Epithelial cell of proximal tubule (primary cell): ENCODE measurements around the gene TMEM167A. TPM values are rescaled to one million over a fixed set of nuclear protein-coding genes. Genes with fewer than 3 reads are reported as not detected.

Experiments used
- DNase-seq: peaks from one replicate; pipeline ENCODE4 v3.0.0-alpha.2; 2011; ENCODE audit warnings: low read depth
- H3K4me3 ChIP-seq: 2 replicates; pipeline ENCODE4 v1.5.1; 2011; ENCODE audit warnings: low read depth, mild to moderate bottlenecking, low read length
- CTCF ChIP-seq: conservative IDR thresholded peaks from 2 replicates; pipeline ENCODE4 v1.5.1; 2012; ENCODE audit warnings: low read depth, mild to moderate bottlenecking, low read length
- total RNA-seq: library from RNA; depleted of rRNA; stranded (reverse); fragments of >200 nt; gene quantifications from 2 replicates; pipeline ENCODE4 v1.2.3, GENCODE V29; 2015

TMEM167A gene
- total RNA-seq, 1 donor from 2014 or later = 42.1 TPM

GRCh38 chr5:83092619-83093018 is 15.4 kb upstream of the TMEM167A start:
- TF ChIP-seq CTCF = no peak
- H3K4me3 ChIP-seq = no peak overlapping the region
- no peak for DNase-seq

- no peak overlapping the region for H3K4me3 ChIP-seq
- no peak for TF ChIP-seq CTCF
- no peak for DNase-seq
Measured at GRCh38 chr5:83090169-83090568, 13.0 kb upstream of the TMEM167A start.

- DNase-seq = no peak
- no peak for TF ChIP-seq CTCF
- no peak overlapping the region for H3K4me3 ChIP-seq
Measured at GRCh38 chr5:83085106-83085505, 7.9 kb upstream of the TMEM167A start.

- no peak for DNase-seq
- no peak overlapping the region for H3K4me3 ChIP-seq
- TF ChIP-seq CTCF = no peak
Measured at GRCh38 chr5:83084336-83084735, 7.1 kb upstream of the TMEM167A start.

- no peak for TF ChIP-seq CTCF
- H3K4me3 ChIP-seq = no peak overlapping the region
- DNase-seq = no peak
Measured at GRCh38 chr5:83082750-83083149, 5.6 kb upstream of the TMEM167A start.

GRCh38 chr5:83077662-83078261 is 568 bp upstream of the TMEM167A start:
- TF ChIP-seq CTCF = no peak
- DNase-seq = peak; percentile 29

GRCh38 chr5:83072966-83073365 is 4.2 kb downstream of the TMEM167A start:
- no peak for TF ChIP-seq CTCF
- no peak for DNase-seq

More at GRCh38 chr5:83077662-83078261, 568 bp upstream of the TMEM167A start:
- peak overlapping the region; percentile 96 for H3K4me3 ChIP-seq

More at GRCh38 chr5:83072966-83073365, 4.2 kb downstream of the TMEM167A start:
- no peak overlapping the region for H3K4me3 ChIP-seq
